GM18520 (cell line): ENCODE results near the gene ATG4B.

ENCODE experiments used
- ATAC-seq: cut with Tn5 transposase; IDR thresholded peaks from one replicate; pipeline ENCODE4 v1.9.1; 2021; ENCODE audit not compliant: unreplicated experiment

Gene ATG4B

DNA sequence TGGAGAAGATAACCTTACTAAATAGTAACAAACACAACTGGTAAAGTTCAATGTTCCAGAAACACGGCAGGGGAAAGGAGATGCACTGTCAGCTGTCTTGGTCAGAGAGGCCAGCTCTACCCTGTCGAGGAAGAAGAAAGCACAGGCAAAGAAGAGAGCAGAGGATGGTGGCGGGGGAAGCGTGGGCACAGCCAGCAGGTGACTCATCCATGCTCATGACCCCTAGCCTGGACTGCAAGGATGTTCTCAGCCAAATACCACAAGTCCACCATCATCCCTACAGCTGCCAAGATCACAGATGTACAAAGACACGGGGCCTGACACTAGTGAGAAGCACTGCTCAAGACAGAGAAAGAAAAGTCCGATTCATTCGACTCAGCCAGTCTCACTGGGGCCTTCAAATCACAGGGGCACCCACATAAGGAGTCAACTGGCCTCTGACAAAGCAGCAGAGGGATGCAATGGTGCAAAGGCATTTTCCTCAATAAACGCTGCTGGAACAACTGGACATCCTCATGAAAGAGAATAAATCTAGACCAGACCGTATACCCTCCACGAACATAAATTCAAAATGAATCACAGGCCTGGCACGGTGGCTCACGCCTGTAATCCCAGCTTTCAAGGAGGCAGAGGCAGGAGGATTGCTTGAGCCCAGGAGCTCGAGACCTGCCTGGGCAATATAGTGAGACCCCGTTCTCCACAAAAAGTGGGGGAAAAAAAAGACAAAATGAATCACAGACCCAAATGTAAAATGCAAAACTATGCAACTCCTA, 43.5 kb downstream of the ATG4B start:
- ATAC-seq: no peak

DNA sequence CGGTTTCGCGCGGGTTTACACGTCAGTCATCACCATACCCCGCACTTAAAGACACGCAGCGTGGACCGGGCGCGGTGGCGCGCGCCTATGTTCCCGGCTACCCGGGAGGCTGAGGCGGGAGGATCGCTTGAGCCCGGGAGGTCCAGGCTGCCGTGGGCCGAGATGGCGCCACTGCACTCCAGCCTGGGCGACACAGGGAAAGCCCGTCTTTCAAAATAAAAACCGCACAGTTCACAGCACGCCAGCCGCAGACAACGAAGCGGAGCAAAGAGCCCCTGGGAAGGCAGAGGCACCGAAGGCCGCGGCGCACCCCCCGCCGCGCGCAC, 48.8 kb downstream of the ATG4B start:
- no peak for ATAC-seq

DNA sequence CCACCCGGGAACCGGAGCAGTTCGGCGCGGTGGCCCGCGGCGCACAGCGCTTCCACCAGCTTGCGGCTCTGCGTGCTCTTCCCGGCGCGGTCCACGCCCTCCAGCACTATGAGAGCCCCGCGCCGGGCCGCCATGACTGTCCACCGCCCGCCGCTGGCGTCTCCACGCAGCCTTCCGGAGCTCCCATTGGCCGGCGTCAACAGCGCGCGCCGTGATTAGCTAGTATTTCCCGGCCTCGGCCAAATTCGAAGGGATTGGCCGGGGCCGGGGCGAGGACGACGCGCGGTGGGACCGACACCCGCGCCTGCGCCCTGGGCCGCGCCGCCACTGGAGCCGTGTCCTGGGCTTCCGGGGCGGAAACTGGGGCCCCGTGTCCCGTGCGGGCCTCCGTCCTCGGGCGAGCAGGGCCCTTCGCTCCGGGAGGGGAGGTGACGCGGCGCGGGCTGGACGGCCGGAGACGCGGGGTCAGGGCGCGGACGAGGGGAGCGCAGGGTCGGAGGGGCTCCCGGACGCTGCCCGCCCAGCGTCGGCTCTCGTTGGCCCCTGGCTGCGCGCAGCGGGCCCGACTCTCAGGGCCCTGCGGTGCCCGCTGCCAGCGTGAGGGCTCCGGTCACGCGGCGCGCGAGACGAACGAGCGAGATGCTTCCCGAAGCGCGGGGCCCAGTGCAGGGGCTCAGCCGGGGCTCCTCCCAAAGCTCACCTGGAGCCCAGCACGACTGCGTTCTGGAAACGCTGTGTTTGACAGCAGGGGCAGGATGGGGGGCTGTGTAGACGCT, 49.3 kb downstream of the ATG4B start, which contains the start of gene DTYMK:
Gene DTYMK, minus strand, starts transcription at position 166 of the 776 bp plus-strand sequence. Its CDS starts 32 bp downstream, at position 134.
- peak; percentile 96 for ATAC-seq

DNA sequence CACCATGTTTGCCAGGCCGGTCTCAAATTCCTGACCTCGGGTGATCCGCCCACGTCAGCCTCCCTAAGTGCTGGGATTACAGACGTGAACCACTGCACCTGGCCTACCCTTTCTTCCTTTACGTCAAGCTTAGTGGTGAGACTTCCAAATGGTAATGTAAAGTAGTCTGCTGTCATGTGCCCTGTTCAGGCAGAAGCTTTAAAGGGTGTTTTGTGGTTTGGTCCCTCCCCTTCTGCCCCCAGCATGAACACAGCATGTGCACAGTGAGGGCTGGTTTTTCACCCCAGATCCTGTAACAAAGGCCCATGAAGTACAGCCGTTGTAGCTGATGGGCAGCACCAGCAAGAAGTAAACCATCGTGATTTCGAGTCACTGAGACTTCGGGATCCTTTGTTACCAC, 51.8 kb downstream of the ATG4B start:
- ATAC-seq: no peak

DNA sequence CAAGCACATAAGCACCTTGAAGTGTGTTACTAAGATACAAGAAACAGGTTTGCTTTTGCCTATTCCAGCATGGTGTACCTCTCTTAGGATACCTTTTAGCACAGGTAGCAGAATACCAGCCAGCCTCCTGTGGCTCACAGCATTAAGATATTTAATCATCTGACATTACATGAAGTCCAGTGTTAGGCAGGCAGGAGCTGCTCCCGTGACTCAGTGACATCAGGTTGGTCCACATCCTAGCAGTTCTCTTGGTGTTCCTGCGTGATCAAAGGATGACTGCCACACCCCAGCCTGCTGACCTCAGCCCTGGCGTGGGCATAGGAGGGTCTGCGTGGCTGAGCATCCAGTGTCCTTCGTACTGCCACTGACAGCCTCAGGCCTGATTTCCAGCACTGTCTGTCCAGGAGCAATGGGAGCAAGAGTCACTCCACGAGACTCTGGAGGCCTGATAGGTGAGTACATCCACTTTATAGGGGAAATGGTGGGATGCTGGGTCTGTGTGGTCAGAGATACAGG, 52.8 kb downstream of the ATG4B start:
- no peak for ATAC-seq

DNA sequence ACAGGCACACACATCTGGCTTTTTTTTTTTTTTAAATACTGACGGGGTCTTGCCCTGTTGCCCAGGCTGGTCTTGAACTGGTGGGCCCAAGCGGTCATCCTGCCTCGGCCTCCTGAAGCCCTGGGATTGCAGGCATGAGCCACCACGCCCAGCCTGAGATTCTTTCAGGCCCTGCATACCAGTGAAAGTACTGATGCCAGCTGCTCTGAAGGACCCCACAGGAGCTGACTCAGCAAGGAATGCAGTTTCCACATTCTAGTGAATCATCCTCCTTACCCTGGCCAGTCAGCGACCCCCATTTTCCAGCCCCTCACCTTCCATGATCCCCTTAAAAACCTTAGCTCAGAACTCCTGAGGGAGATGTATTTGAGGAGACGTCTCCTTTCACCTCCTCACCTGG, 55.0 kb downstream of the ATG4B start:
- no peak for ATAC-seq

DNA sequence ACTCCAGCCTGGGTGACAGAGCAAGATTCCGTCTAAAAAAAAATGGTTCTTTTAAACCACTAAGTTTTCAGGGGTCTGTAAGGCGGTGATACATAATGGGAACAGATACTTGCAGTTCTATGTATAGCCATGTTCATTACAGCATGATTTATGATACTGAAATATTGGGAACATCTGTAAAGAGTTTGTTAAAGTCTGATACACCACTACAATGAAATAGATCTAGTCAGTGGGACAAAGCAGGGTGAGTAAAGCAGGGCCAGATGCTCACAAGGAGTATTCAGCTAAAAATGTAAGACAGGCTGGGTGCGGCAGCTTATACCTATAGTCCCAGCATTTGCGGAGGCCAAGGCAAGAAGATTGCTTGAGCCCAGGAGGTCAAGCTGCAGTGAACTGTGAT, 58.2 kb downstream of the ATG4B start:
- ATAC-seq: no peak

DNA sequence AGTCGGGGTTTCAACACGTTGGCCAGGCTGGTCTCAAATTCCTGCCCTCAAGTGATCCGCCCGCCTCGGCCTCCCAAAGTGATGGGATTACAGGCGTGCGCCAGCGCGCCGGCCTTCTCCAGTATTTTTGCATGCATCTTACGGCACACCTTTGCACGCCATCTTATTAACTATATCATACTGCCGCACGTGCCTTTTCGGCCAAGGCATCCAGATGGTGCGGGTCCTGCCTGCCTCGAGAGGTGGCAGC, 63.6 kb downstream of the ATG4B start:
- ATAC-seq: no peak

DNA sequence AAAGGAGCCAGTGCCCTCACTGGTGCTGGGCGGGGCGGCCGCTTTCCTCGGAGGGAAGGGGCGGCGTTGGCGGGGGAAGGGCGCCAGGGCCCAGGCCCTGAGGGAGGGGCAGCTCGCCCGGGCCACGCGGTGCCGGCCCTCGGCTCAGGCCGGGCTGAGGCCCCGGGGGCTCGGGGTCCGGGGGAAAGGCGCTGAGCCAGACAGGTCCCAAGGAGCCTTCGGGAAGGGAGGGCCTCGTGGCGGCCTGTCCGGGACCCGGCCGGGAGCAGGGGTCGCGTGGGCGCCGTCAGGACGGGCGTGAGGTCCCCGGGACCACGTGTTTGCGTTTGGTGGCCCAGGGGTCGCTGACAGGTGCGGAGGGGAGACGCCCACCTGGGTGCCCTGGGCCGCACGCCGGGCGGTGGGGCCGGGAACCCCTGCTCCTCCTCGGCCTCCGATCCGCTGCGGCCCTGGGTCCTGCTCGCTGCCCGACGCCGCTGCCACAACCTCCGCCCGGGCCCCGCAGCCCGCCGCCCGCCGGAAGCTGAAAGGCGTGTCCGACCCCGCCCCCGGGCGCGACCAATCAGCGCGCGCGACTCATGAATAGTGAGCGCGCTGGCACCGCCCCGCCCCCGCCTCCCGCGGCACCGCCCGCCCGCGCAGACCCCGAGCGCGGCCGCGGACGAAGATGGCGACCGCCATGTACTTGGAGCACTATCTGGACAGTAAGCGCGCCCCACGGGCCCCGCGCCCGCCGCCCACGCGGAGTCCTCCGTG, 64.1 kb downstream of the ATG4B start, which contains the start of gene ING5:
Gene ING5, plus strand, starts transcription at position 641 of the 756 bp plus-strand sequence. Its CDS starts 27 bp downstream, at position 668.
- peak; percentile 51 for ATAC-seq

DNA sequence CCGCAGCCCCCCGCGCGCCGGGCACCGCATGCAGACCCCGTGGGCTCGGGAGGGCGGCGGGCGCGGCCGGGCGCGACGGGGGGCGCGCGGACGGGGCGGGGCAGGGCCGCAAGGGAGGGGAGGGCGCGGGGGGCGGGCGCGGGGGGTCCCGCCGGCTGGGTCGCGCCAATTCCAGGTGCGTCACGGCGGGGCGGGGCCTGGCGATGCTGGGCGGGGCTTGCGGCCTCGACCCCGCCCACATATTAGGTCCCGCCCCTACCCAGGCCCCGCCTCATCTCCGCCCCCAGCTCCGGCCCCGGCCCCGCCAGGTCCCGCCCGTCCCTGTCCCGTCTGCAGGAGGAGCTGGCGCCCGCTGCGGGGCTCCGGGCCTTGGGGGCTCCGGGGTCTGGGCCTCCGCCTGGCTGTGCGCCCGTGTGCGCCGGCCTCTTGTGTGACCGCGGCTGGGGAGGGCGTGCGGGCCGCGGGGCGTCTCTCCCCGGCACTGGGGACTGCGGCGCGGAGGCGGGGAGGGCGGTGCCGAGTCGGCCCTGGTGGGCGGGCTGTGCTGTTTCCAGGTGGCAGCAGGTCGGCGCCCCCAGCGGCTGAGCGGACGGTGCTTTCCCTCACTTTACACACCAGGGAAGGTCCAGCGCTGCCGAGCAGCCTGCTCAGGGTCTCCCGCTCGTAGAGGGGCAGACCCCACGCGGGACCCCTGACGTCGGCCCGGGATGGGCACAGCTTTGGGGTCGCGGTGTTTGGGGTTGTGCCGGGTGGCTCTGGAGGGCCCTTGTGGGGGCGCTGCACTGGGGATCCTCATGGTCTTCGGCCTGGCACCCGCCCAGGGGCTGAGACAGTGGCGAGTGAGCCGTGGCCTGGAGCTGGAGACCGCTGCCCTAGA, 64.9 kb downstream of the ATG4B start:
- peak; percentile 49 for ATAC-seq

DNA sequence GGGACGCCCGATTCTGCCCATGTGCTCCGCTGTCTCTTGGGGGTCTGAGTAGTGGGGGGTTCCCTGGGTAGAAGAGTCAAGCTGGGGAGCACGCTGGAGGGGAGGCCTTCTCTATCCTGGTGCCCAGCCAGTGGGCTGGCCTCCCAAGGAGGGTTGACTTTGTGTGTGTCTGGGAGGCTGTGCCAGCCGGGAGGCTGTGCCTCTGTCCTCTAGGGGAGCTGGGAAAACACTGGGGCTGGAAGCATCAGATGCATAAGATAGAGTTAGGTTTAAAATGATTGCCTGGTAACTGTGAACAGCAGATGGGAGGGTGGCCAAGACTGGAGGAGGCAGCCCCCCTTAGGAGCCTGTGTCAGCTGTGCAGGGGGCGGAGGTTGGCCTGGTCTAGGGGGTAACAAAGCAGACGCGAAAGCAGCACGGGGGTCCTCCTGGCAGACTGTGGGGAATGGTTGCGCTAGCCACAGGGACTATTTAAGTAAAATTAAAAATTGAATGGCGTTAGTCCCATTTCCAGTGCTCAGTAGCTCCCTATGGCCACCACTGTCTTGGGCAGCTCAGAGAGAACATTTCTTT, 65.6 kb downstream of the ATG4B start:
- ATAC-seq: no peak

DNA sequence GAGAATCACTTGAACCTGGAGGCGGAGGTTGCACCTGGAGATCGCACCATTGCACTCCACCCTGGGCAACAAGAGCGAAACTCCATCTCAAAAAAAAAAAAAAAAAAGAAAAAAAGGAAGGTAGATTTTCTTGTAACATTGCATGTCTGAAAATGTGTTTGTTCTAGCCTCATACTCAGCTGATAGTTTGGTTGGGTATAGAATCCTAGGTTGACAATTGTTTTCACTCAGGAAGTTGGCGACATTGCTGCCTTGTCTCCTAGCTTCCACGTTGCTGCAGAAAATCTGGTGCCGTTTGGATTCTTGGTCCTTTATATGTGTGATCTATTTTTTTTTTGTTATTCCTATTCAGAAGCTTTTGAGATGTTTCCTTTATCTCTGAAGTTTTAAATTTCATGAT, 69.0 kb downstream of the ATG4B start:
- no peak for ATAC-seq

DNA sequence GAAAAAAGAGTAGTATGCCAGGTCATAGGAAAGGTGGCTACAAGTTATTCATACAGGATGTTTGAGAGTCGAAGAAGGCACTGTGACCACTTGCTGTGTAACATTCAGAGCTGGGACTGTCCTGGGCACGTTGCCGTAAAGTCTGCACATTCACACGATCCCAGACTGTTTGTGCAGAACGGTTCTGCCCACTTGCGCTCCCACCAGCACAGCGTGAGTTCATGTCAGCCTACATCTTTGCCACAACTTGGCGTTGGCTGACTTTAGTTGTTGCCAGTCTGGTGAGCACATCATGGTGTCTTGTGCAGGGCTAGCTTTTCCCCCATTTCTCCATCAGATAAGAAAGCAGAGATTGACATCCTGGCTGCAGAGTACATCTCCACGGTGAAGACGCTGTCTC, 71.4 kb downstream of the ATG4B start:
- no peak for ATAC-seq

DNA sequence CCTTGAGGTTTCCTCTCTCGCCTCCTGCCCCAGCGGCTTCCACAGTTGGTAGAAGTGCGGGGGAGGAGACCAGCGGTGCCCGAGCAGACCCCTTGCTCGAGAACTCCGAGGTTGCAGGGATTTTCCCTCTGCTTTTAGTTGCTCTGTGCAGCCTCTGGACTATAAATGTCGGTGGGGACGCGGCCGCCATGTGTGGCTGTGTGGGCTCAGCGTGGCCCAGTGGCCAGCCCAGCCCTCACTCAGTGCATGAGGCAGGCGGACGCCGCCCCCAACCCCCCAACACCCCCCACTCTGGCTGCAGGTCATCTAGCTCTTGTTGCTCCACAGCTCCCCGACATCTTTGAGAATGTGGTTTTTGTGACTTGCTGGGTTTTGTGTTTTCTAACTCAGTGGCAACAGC, 81.6 kb downstream of the ATG4B start:
- ATAC-seq: no peak

DNA sequence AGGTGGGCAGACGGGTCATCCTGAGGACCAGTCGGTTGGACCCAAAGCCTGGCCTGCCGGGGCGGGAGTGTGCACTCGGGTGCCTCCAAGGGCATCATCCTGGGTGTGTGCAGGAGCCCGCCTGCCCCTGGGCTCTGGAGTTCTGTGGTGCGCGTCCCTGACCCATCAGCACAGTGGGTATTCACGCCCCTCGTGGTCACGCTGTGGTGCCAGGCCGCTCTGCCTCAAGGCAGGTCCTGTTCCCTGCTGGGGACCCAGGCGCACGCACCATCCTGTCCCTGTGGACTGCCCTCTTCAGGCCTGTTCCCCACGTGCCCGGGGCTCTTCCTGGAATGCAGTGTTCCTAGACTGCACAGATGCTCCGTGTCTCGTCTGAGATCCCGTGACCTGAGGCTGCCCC, 82.6 kb downstream of the ATG4B start:
- no peak for ATAC-seq

DNA sequence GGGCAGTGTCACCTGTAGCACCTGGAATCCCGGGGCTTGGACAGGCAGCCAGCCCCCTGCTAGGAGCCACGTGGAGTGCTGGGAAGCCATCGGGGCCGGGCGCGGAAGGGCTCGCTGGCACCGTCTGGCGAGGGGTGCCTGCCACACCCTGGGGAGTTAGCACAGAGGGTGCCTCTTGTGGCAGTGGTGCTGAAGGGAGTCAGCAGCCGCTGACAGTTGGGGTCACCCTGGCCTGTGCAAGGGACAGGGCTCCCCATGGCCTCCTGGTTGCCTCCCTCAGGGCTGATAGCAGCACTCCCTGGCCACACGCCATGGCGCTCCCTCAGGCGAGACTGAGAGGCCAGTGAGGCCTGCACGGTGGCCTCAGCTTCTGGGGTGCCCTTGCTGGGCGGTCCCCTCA, 83.1 kb downstream of the ATG4B start:
- no peak for ATAC-seq

DNA sequence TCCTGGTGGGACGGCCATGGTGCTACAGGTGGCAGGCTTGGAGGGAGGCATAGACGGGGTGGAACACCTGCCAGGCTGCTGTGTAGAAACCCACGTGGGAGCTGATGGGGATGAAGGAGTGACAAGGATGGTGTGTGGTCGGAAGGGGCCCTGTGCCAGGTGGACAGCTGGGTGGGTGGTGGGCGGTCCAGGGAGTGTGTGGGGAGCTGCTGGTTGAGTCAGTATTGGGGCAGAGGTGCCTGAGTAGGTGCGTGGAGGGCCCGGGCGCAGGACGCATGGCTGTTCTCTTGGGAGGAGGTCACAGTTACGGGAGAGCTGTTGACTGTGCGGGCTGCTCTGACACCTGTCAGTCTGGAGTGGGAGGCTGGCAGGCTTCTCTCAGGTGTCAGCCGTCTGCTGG, 84.4 kb downstream of the ATG4B start:
- no peak for ATAC-seq

DNA sequence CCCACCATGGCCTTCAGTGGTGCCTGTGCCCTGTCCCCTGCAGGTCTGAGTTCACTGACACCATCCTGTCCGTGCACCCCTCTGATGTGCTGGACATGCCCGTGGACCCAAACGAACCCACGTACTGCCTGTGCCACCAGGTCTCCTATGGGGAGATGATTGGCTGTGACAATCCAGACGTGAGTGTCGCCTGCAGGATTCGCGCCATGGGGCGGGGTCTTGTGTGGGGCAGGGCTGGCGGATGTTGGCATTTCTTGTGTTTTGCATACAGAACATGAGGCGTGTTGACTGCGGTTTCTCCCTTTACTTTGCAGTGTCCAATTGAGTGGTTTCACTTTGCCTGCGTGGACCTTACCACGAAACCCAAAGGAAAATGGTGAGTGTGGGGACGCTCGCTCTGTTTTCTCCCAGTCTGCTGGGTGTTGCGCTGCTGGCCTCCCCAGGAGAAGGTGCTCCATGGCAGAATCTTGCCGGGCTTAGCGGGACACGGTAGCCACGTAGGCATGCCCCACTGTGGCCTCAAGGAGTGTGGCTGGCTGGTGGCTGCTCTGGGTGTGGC, 85.5 kb downstream of the ATG4B start:
- no peak for ATAC-seq
